Kidney (tissue), 14 donors: ENCODE data around the gene ID2. TPM values are rescaled to one million over a fixed set of nuclear protein-coding genes. Genes with fewer than 3 reads are reported as not detected.

Experiments used
- DNase-seq, 5 donors: peaks; one replicate each; pipeline ENCODE4 v3.0.0-alpha.2; 2013 to 2020
- FAIRE-seq: peaks from 2 replicates; lab custom pipeline; 2012; peaks lifted over from hg19 to GRCh38; lab: Jason Lieb, UNC
- H3K27ac ChIP-seq, 2 donors: one replicate each; pipeline ENCODE4 v1.7.0; 2013; ENCODE audit warnings: low read depth in 2 of 2, low read length in 2 of 2, inconsistent platforms in 1 of 2
- H3K27me3 ChIP-seq: one replicate; pipeline ENCODE4 v1.7.1; 2013; ENCODE audit warnings: low read length, inconsistent platforms; ENCODE audit not compliant: control insufficient read depth, insufficient read depth
- H3K36me3 ChIP-seq, 3 donors: one replicate each; pipeline versions ENCODE4 v1.7.0 to v1.7.1; 2013; ENCODE audit warnings: low read length in 3 of 3, control low read depth in 1 of 3, inconsistent platforms in 1 of 3; ENCODE audit not compliant: insufficient read depth in 3 of 3, control insufficient read depth in 2 of 3
- H3K4me1 ChIP-seq, 3 donors: one replicate each; pipeline versions ENCODE4 v1.7.0 to v1.7.1; 2013; ENCODE audit warnings: low read length in 3 of 3, inconsistent platforms in 1 of 3, low read depth in 1 of 3; ENCODE audit not compliant: control insufficient read depth in 2 of 3, insufficient read depth in 2 of 3
- H3K4me3 ChIP-seq, 3 donors: one replicate each; pipeline versions ENCODE4 v1.7.0 to v1.8.1; 2013; ENCODE audit warnings: low read length in 3 of 3, control low read depth in 1 of 3, inconsistent platforms in 1 of 3
- H3K9ac ChIP-seq, 3 donors: one replicate each; pipeline versions ENCODE4 v1.7.0 to v1.7.1; 2013; ENCODE audit warnings: low read length in 3 of 3, control low read depth in 1 of 3, inconsistent platforms in 1 of 3
- H3K9me3 ChIP-seq, 3 donors: one replicate each; pipeline versions ENCODE4 v1.7.0 to v1.7.1; 2013; ENCODE audit warnings: low read length in 3 of 3, control low read depth in 1 of 3, inconsistent platforms in 1 of 3; ENCODE audit not compliant: control insufficient read depth in 2 of 3, insufficient read depth in 1 of 3
- CTCF ChIP-seq: IDR thresholded peaks from 3 replicates; pipeline ENCODE4 v1.5.1; 2012; ENCODE audit warnings: mild to moderate bottlenecking, moderate library complexity, borderline replicate concordance; ENCODE audit not compliant: insufficient read depth; ENCODE audit errors: extremely low read depth
- intact Hi-C: fragments of 100-400 bp; cut with DNase I; formaldehyde crosslinking; loops from one replicate; pipeline ENCODE4 v1.11.1; 2022
- polyA plus RNA-seq: library from polyadenylated mRNA; stranded (reverse); fragments of 350-450 nt; fragmentation: Illumina TruSeq; extraction: RNeasy Lipid Tissue Mini Kit (QIAGEN cat#74804); gene quantifications from one replicate; pipeline ENCODE4 v1.2.3, GENCODE V29; 2014; ENCODE audit warnings: low read depth, low replicate concordance; ENCODE audit not compliant: insufficient read depth
- total RNA-seq: library from RNA; stranded (reverse); fragmentation: NEBNext Ultra II Directional; extraction: Animal tissue kit (Norgen Biotek cat#: 25700); gene quantifications from one replicate; pipeline ENCODE4 v1.2.1, GENCODE V29; 2021
- donor health status: control.
- donor health status: control.
- donor health status: control.
- donor health status: control.
- donor health status: control.
- donor health status: DM: yes; HTN: yes; CAD: no.
- donor health status: Normal renal cell carcinoma (clear cell type).

ID2 gene
- total and polyA plus RNA-seq, 2 donors from 2014 or later = 74.6 to 113 TPM

DNA sequence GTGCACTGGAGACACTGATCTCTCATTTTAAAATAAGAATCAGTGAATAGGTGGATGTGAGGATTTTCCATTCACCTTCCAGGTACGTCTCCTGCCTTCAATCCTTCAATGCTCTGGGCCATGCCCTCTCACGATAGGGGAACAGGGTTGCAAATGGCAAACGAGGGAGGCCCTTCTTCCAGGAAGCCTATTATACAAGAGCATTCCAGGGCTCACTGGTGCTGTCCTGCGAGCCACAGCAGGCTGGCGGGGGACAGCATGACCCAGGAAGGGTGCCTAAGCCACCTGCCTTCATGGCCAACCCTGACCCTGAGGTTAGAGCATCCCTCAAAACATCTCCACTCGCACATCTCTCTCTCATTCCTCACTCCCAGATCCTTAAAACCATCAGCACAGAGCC is 20.6 kb upstream of the ID2 start:
- Histone ChIP-seq H3K36me3 (no peaks in the 10 kb centered on the region), H3K9ac (no peak overlapping the region), H3K9me3 (no peaks in the 10 kb centered on the region), H3K27me3 (no peaks in the 10 kb centered on the region), H3K4me3 (no peak overlapping the region), H3K27ac (no peak overlapping the region), H3K4me1 (peaks cover 0 to 10% (median 8%) of the 10 kb centered on the region in 3 donors)
- FAIRE-seq (no peak), DNase-seq (peak in 1 of 5 donors; percentile 16)
- intact Hi-C loops = no loop called here
- no peak for TF ChIP-seq CTCF

GRCh38 chr2:8661736-8662135 is 20.1 kb upstream of the ID2 start:
- Histone ChIP-seq H3K4me1 (peaks cover 0 to 10% (median 8%) of the 10 kb centered on the region in 3 donors), H3K36me3 (no peaks in the 10 kb centered on the region), H3K27me3 (no peaks in the 10 kb centered on the region), H3K9ac (no peak overlapping the region), H3K4me3 (no peak overlapping the region), H3K27ac (no peak overlapping the region), H3K9me3 (no peaks in the 10 kb centered on the region)
- TF ChIP-seq CTCF = no peak
- FAIRE-seq (no peak), DNase-seq (peak in 1 of 5 donors; percentile 19)
- intact Hi-C loops = no loop called here

DNA sequence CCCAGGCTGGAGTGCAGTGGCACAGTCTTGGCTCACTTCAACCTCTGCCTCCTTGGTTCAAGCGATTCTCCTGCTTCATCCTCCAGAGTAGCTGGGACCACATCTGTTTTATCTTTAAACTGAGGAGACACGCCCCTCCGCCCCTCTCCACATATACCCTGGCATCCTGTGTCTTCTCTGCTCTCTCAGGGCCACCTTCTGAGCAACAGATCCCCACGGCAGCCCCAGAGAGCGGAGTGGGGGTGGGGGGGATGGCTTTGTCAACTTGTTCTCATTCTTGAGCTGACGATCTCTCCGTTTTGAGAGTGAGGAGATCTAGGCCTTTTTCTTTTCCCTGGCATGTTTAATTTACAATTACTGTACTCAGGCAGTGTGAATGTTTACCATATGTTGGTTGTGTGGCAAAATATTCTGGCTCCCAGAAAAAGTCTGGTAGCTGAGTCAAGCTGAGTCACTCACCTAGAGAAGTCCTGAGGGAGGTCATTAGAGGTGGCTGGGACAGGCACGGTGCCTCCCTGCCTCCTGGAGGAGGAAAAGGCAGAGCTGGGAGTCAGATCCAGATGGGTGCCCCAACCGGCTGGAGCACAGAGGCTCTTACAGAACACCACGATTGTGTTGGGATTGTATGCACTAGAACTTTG is 19.5 kb upstream of the ID2 start:
- H3K9ac ChIP-seq = no peak overlapping the region
- peak in 1 of 5 donors; percentile 46 for DNase-seq

More for the DNA sequence above, 19.5 kb upstream of the ID2 start:
- Histone ChIP-seq H3K4me1 (peaks cover 0 to 10% (median 8%) of the 10 kb centered on the region in 3 donors), H3K36me3 (no peaks in the 10 kb centered on the region), H3K27me3 (no peaks in the 10 kb centered on the region), H3K27ac (no peak overlapping the region), H3K4me3 (no peak overlapping the region), H3K9me3 (no peaks in the 10 kb centered on the region)
- intact Hi-C loops = no loop called here
- TF ChIP-seq CTCF = peak; percentile 3
- FAIRE-seq = no peak
